Body of pancreas (tissue), 4 donors: Measurements from ENCODE around the gene TXNL4B. TPM values are rescaled to one million over a fixed set of nuclear protein-coding genes. Genes with fewer than 3 reads are reported as not detected.

Experiments
- ATAC-seq: fragments of 150-250 bp; one replicate; pipeline ENCODE4 v1.9.1; 2016
- DNase-seq, 4 donors: peaks; one replicate each; pipeline ENCODE4 v3.0.0-alpha.2; 2019
- H3K27ac ChIP-seq, 4 donors: fragments of 200-600 bp; sonication (generic); 1 replicate in 3 of 4; 2 replicates in 1 of 4; pipeline versions ENCODE4 v1.5.1 to v1.6.1; 2016 to 2019; ENCODE audit warnings: mild to moderate bottlenecking in 1 of 4, mixed read lengths in 1 of 4, moderate library complexity in 1 of 4
- H3K27me3 ChIP-seq, 2 donors: fragments of 200-600 bp; sonication (generic); one replicate each; pipeline ENCODE4 v1.6.0; 2016; ENCODE audit warnings: mild to moderate bottlenecking in 1 of 2
- H3K36me3 ChIP-seq, 2 donors: fragments of 200-600 bp; sonication (generic); replicated peaks in 1 of 2; 2 replicates each; pipeline ENCODE4 v1.5.1; 2016; ENCODE audit warnings: low read depth in 2 of 2; ENCODE audit not compliant: insufficient read depth in 1 of 2
- H3K4me1 ChIP-seq: fragments of 200-600 bp; sonication (generic); one replicate; pipeline ENCODE4 v1.6.0; 2016
- H3K4me3 ChIP-seq, 2 donors: fragments of 200-600 bp; sonication (generic); 1 replicate in 1 of 2; 2 replicates in 1 of 2; pipeline ENCODE4 v1.5.1; 2016 to 2019
- H3K9me3 ChIP-seq, 3 donors: fragments of 200-600 bp; sonication (generic); 1 replicate in 2 of 3; 2 replicates in 1 of 3; pipeline ENCODE4 v1.5.1; 2016
- CTCF ChIP-seq, 7 experiments: fragments of 450-650 bp in 4 of 7; fragments of 200-600 bp in 3 of 7; sonication (generic) in 3 of 7; IDR thresholded peaks; one replicate each; pipeline ENCODE4 v1.5.1; 2016 to 2019; ENCODE audit warnings: antibody characterized with exemption in 7 of 7
- POLR2A ChIP-seq, 3 donors: fragments of 450-650 bp; IDR thresholded peaks; one replicate each; pipeline ENCODE4 v1.6.1; 2016; ENCODE audit warnings: antibody characterized with exemption in 3 of 3, mild to moderate bottlenecking in 2 of 3
- WGBS, 2 donors: methylation state at CpG; one replicate each; pipeline ENCODE4 v1.1.5; 2017; 5-methylcytosine and 5-hydroxymethylcytosine counted together
- intact Hi-C: fragments of 100-400 bp; cut with DNase I; formaldehyde crosslinking; loops from one replicate; pipeline ENCODE4 v1.15.1; 2023
- total RNA-seq, 2 donors: library from RNA; depleted of rRNA; stranded (reverse); fragments of >200 nt; gene quantifications; one replicate each; pipeline ENCODE4 v1.1.0, GENCODE V29; 2016

Gene TXNL4B
- total RNA-seq, 2 donors from 2014 or later: 5.4 to 7.3 TPM

GRCh38 chr16:72137380-72138063 is 44.1 kb upstream of the TXNL4B start:
- H3K4me3 ChIP-seq: no peak overlapping the region
- DNase-seq: no peak
- 72 to 76% methylated on average over 14 to 15 of the region's 15 CpGs for WGBS, 2 donors

GRCh38 chr16:72134507-72134906 is 41.1 kb upstream of the TXNL4B start:
- Histone ChIP-seq H3K4me3 (no peak overlapping the region), H3K9me3 (no peaks in the 10 kb centered on the region), H3K4me1 (no peaks in the 10 kb centered on the region), H3K36me3 (no peaks in the 10 kb centered on the region), H3K27ac (no peak overlapping the region), H3K27me3 (no peaks in the 10 kb centered on the region)
- TF ChIP-seq CTCF (IDR thresholded peaks at IDR 0.05) (no peak), POLR2A (IDR thresholded peaks at IDR 0.05) (no peak)
- intact Hi-C loops: no loop called here
- no peak for DNase-seq
- no peak for ATAC-seq
- WGBS, 2 donors: 96 to 97% methylated on average over 2 of the region's 2 CpGs

More at GRCh38 chr16:72137380-72138063, 44.1 kb upstream of the TXNL4B start:
- intact Hi-C loops: no loop called here
- no peaks in the 10 kb centered on the region for H3K4me1 ChIP-seq
- no peak for ATAC-seq
- no peaks in the 10 kb centered on the region for H3K36me3 ChIP-seq
- no peak overlapping the region for H3K27ac ChIP-seq
- H3K9me3 ChIP-seq: no peaks in the 10 kb centered on the region
- TF ChIP-seq POLR2A (IDR thresholded peaks at IDR 0.05) (no peak), CTCF (IDR thresholded peaks at IDR 0.05) (no peak)
- no peaks in the 10 kb centered on the region for H3K27me3 ChIP-seq

- WGBS, 2 donors: 82 to 84% methylated on average over 3 of the region's 3 CpGs
- Histone ChIP-seq H3K36me3 (no peaks in the 10 kb centered on the region), H3K4me1 (no peaks in the 10 kb centered on the region), H3K27ac (no peak overlapping the region), H3K27me3 (no peaks in the 10 kb centered on the region), H3K4me3 (no peak overlapping the region), H3K9me3 (no peaks in the 10 kb centered on the region)
- TF ChIP-seq CTCF (IDR thresholded peaks at IDR 0.05) (no peak), POLR2A (IDR thresholded peaks at IDR 0.05) (no peak)
- intact Hi-C loops: no loop called here
- DNase-seq: no peak
- no peak for ATAC-seq
Observed at GRCh38 chr16:72132726-72133125, 39.3 kb upstream of the TXNL4B start.

- H3K4me3 ChIP-seq: no peak overlapping the region
- no peaks in the 10 kb centered on the region for H3K9me3 ChIP-seq
- H3K27me3 ChIP-seq: no peaks in the 10 kb centered on the region
- H3K36me3 ChIP-seq: no peaks in the 10 kb centered on the region
- ATAC-seq (no peak), DNase-seq (no peak)
- peaks cover 5% of the 10 kb centered on the region for H3K4me1 ChIP-seq
- WGBS, 2 donors: 68 to 77% methylated on average over 6 of the region's 6 CpGs
- no peak overlapping the region for H3K27ac ChIP-seq
- TF ChIP-seq POLR2A (IDR thresholded peaks at IDR 0.05) (no peak), CTCF (IDR thresholded peaks at IDR 0.05) (no peak)
- intact Hi-C loops: no loop called here
Observed at GRCh38 chr16:72131036-72131435, 37.6 kb upstream of the TXNL4B start.
